ENCODE data around the gene C10orf120. TPM values are rescaled to one million over a fixed set of nuclear protein-coding genes. Genes with fewer than 3 reads are reported as not detected.

Gene C10orf120
- total RNA-seq, 4 donors from 2014 or later = not detected

GRCh38 chr10:122671355-122671754, 28.3 kb downstream of the C10orf120 start:
- no peak for DNase-seq (ENCODE audit: extremely low spot score)
- H3K36me3 ChIP-seq = no peaks in the 10 kb centered on the region
- intact Hi-C loops (cut with DNase I) = no loop called here
- WGBS = 66% methylated on average over 3 of the region's 3 CpGs
- H3K9me3 ChIP-seq = no peaks in the 10 kb centered on the region
- H3K27me3 ChIP-seq = peaks cover 0 to 15% (median 0%) of the 10 kb centered on the region in 4 donors
- TF ChIP-seq CTCF (IDR thresholded peaks at IDR 0.05) = no peak
- TF ChIP-seq POLR2AphosphoS5 (IDR thresholded peaks at IDR 0.05) = no peak
- no peak for TF ChIP-seq POLR2A (IDR thresholded peaks at IDR 0.05; ENCODE audit: low read depth)
- no peak for TF ChIP-seq EP300 (IDR thresholded peaks at IDR 0.05)
- H3K27ac ChIP-seq (replicated peaks in 1 of 4) = no peak overlapping the region
- H3K4me3 ChIP-seq = no peak overlapping the region
- H3K4me1 ChIP-seq = no peaks in the 10 kb centered on the region

- TF ChIP-seq POLR2A (IDR thresholded peaks at IDR 0.05; ENCODE audit: low read depth) (no peak), CTCF (IDR thresholded peaks at IDR 0.05) (no peak), POLR2AphosphoS5 (IDR thresholded peaks at IDR 0.05) (no peak), EP300 (IDR thresholded peaks at IDR 0.05) (no peak)
- Histone ChIP-seq H3K27ac (replicated peaks in 1 of 4) (no peak overlapping the region), H3K4me1 (no peaks in the 10 kb centered on the region), H3K9me3 (no peaks in the 10 kb centered on the region), H3K27me3 (peaks cover 0 to 23% (median 0%) of the 10 kb centered on the region in 4 donors), H3K36me3 (no peaks in the 10 kb centered on the region), H3K4me3 (no peak overlapping the region)
- DNase-seq (ENCODE audit: extremely low spot score) = no peak
- intact Hi-C loops (cut with DNase I) = no loop called here
- 70% methylated on average over 2 of the region's 2 CpGs for WGBS
Measured at GRCh38 chr10:122669842-122670241, 29.8 kb downstream of the C10orf120 start.

GRCh38 chr10:122669045-122669444, 30.6 kb downstream of the C10orf120 start:
- Histone ChIP-seq H3K4me3 (no peak overlapping the region), H3K36me3 (no peaks in the 10 kb centered on the region), H3K27ac (replicated peaks in 1 of 4) (no peak overlapping the region), H3K27me3 (peaks cover 0 to 24% (median 0%) of the 10 kb centered on the region in 4 donors), H3K4me1 (no peaks in the 10 kb centered on the region), H3K9me3 (no peaks in the 10 kb centered on the region)
- intact Hi-C loops (cut with DNase I) = no loop called here
- no peak for DNase-seq (ENCODE audit: extremely low spot score)
- TF ChIP-seq EP300 (IDR thresholded peaks at IDR 0.05) = no peak
- TF ChIP-seq CTCF (IDR thresholded peaks at IDR 0.05) = no peak
- TF ChIP-seq POLR2AphosphoS5 (IDR thresholded peaks at IDR 0.05) = no peak
- TF ChIP-seq POLR2A (IDR thresholded peaks at IDR 0.05; ENCODE audit: low read depth) = no peak
- WGBS = 97% methylated on average over 2 of the region's 2 CpGs

- intact Hi-C loops (cut with DNase I) = no loop called here
- no peaks in the 10 kb centered on the region for H3K4me1 ChIP-seq
- no peak overlapping the region for H3K27ac ChIP-seq (replicated peaks in 1 of 4)
- TF ChIP-seq CTCF (IDR thresholded peaks at IDR 0.05) (no peak), POLR2A (IDR thresholded peaks at IDR 0.05; ENCODE audit: low read depth) (no peak), POLR2AphosphoS5 (IDR thresholded peaks at IDR 0.05) (no peak), EP300 (IDR thresholded peaks at IDR 0.05) (no peak)
- no peaks in the 10 kb centered on the region for H3K9me3 ChIP-seq
- no peak overlapping the region for H3K4me3 ChIP-seq
- no peak for DNase-seq (ENCODE audit: extremely low spot score)
- peaks cover 0 to 31% (median 0%) of the 10 kb centered on the region in 4 donors for H3K27me3 ChIP-seq
- H3K36me3 ChIP-seq = no peaks in the 10 kb centered on the region
- WGBS = 87% methylated on average over 4 of the region's 4 CpGs
Measured at GRCh38 chr10:122665946-122666345, 33.7 kb downstream of the C10orf120 start.

GRCh38 chr10:122665329-122665860, 34.3 kb downstream of the C10orf120 start:
- Histone ChIP-seq H3K4me1 (no peaks in the 10 kb centered on the region), H3K4me3 (no peak overlapping the region), H3K36me3 (no peaks in the 10 kb centered on the region), H3K9me3 (no peaks in the 10 kb centered on the region), H3K27ac (replicated peaks in 1 of 4) (no peak overlapping the region), H3K27me3 (peaks cover 0 to 31% (median 0%) of the 10 kb centered on the region in 4 donors)
- intact Hi-C loops (cut with DNase I) = no loop called here
- WGBS = 71% methylated on average over 7 of the region's 7 CpGs
- TF ChIP-seq POLR2A (IDR thresholded peaks at IDR 0.05; ENCODE audit: low read depth) (no peak), CTCF (IDR thresholded peaks at IDR 0.05) (no peak), POLR2AphosphoS5 (IDR thresholded peaks at IDR 0.05) (no peak), EP300 (IDR thresholded peaks at IDR 0.05) (no peak)
- DNase-seq (ENCODE audit: extremely low spot score) = no peak

Data from esophagus muscularis mucosa (tissue), 4 donors.